NCI-H1105 treated with DMSO at 0.1 percent for 48 hours (cell line): Measurements from ENCODE around the gene CKMT2.

ENCODE experiments used
- DNase-seq: peaks from one replicate; lab custom pipeline; 2025; lab: John Stamatoyannopoulos, UW

Gene CKMT2

GRCh38 chr5:81308836-81309235 is 75.7 kb downstream of the CKMT2 start:
- DNase-seq: no peak

GRCh38 chr5:81310402-81311063 is 77.4 kb downstream of the CKMT2 start:
- DNase-seq: no peak

- no peak for DNase-seq
Measured at GRCh38 chr5:81313278-81313677, 80.2 kb downstream of the CKMT2 start.

GRCh38 chr5:81313686-81314085 is 80.6 kb downstream of the CKMT2 start:
- DNase-seq: no peak

GRCh38 chr5:81314581-81314980 is 81.5 kb downstream of the CKMT2 start:
- DNase-seq: no peak

- no peak for DNase-seq
Measured at GRCh38 chr5:81315336-81315735, 82.2 kb downstream of the CKMT2 start.

GRCh38 chr5:81315830-81316229 is 82.7 kb downstream of the CKMT2 start:
- DNase-seq: no peak
